HEK293 (cell line): Measurements from ENCODE around the gene TCHP.

Source experiments
- GLI4 ChIP-seq: fragments of 450-650 bp; formaldehyde crosslinking; IDR thresholded peaks from 2 replicates; pipeline ENCODE4 v1.5.1; 2016; ENCODE audit warnings: missing biosample characterization, missing genetic modification characterization
- ZFP37 ChIP-seq: fragments of 450-650 bp; formaldehyde crosslinking; IDR thresholded peaks from 2 replicates; pipeline ENCODE4 v1.5.1; 2016; ENCODE audit warnings: missing biosample characterization, missing genetic modification characterization
- ZNF747 ChIP-seq: fragments of 450-650 bp; formaldehyde crosslinking; IDR thresholded peaks from 2 replicates; pipeline ENCODE4 v1.5.1; 2016; ENCODE audit warnings: missing biosample characterization, missing genetic modification characterization
- TF ChIP-seq, protein P1 (sequence below): fragments of 450-650 bp; formaldehyde crosslinking; IDR thresholded peaks from 2 replicates; pipeline ENCODE4 v1.5.1; 2016; ENCODE audit warnings: missing biosample characterization, missing genetic modification characterization
- TF ChIP-seq, protein P2 (sequence below): fragments of 450-650 bp; formaldehyde crosslinking; IDR thresholded peaks from 2 replicates; pipeline ENCODE4 v1.5.1; 2016; ENCODE audit warnings: missing biosample characterization, missing genetic modification characterization
- TF ChIP-seq, protein P3 (sequence below): fragments of 450-650 bp; formaldehyde crosslinking; IDR thresholded peaks from 2 replicates; pipeline ENCODE4 v1.5.1; 2016; ENCODE audit warnings: missing biosample characterization, missing genetic modification characterization

DNA sequence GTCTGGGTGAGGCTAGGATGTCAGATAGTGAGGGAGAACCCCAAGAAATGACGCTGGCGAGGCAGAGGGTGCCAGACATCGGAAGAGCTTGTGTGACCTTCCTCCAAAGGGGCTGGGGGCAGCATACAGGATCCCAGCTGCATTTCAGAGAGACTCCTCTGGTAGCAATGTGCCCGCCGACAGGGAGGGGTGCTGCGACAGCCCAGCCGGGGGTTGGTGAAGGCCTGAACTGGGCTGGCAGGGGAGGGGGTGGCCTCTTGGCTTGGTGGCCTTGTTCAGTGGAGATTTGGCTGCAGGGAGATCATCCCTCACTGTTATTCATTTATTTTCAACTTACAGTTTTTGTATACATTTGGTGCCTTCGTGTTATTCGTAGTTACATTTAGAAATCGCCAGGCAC, 5.2 kb downstream of the TCHP start:
- TF ChIP-seq, protein P1, sequence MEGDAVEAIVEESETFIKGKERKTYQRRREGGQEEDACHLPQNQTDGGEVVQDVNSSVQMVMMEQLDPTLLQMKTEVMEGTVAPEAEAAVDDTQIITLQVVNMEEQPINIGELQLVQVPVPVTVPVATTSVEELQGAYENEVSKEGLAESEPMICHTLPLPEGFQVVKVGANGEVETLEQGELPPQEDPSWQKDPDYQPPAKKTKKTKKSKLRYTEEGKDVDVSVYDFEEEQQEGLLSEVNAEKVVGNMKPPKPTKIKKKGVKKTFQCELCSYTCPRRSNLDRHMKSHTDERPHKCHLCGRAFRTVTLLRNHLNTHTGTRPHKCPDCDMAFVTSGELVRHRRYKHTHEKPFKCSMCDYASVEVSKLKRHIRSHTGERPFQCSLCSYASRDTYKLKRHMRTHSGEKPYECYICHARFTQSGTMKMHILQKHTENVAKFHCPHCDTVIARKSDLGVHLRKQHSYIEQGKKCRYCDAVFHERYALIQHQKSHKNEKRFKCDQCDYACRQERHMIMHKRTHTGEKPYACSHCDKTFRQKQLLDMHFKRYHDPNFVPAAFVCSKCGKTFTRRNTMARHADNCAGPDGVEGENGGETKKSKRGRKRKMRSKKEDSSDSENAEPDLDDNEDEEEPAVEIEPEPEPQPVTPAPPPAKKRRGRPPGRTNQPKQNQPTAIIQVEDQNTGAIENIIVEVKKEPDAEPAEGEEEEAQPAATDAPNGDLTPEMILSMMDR = no peak
- TF ChIP-seq, protein P2, sequence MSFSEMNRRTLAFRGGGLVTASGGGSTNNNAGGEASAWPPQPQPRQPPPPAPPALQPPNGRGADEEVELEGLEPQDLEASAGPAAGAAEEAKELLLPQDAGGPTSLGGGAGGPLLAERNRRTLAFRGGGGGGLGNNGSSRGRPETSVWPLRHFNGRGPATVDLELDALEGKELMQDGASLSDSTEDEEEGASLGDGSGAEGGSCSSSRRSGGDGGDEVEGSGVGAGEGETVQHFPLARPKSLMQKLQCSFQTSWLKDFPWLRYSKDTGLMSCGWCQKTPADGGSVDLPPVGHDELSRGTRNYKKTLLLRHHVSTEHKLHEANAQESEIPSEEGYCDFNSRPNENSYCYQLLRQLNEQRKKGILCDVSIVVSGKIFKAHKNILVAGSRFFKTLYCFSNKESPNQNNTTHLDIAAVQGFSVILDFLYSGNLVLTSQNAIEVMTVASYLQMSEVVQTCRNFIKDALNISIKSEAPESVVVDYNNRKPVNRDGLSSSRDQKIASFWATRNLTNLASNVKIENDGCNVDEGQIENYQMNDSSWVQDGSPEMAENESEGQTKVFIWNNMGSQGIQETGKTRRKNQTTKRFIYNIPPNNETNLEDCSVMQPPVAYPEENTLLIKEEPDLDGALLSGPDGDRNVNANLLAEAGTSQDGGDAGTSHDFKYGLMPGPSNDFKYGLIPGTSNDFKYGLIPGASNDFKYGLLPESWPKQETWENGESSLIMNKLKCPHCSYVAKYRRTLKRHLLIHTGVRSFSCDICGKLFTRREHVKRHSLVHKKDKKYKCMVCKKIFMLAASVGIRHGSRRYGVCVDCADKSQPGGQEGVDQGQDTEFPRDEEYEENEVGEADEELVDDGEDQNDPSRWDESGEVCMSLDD (tag by site-specific recombination) = no peak
- TF ChIP-seq ZFP37 (tag by site-specific recombination) (no peak), GLI4 (tag by site-specific recombination) (no peak), ZNF747 (tag by site-specific recombination) (no peak)
- TF ChIP-seq, protein P3, sequence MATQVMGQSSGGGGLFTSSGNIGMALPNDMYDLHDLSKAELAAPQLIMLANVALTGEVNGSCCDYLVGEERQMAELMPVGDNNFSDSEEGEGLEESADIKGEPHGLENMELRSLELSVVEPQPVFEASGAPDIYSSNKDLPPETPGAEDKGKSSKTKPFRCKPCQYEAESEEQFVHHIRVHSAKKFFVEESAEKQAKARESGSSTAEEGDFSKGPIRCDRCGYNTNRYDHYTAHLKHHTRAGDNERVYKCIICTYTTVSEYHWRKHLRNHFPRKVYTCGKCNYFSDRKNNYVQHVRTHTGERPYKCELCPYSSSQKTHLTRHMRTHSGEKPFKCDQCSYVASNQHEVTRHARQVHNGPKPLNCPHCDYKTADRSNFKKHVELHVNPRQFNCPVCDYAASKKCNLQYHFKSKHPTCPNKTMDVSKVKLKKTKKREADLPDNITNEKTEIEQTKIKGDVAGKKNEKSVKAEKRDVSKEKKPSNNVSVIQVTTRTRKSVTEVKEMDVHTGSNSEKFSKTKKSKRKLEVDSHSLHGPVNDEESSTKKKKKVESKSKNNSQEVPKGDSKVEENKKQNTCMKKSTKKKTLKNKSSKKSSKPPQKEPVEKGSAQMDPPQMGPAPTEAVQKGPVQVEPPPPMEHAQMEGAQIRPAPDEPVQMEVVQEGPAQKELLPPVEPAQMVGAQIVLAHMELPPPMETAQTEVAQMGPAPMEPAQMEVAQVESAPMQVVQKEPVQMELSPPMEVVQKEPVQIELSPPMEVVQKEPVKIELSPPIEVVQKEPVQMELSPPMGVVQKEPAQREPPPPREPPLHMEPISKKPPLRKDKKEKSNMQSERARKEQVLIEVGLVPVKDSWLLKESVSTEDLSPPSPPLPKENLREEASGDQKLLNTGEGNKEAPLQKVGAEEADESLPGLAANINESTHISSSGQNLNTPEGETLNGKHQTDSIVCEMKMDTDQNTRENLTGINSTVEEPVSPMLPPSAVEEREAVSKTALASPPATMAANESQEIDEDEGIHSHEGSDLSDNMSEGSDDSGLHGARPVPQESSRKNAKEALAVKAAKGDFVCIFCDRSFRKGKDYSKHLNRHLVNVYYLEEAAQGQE (tag by site-specific recombination) = no peak
